GM19099 (cell line): ENCODE measurements around the gene IGFBP6.

Experiments used
- POLR2A ChIP-seq: IDR thresholded peaks from 3 replicates; pipeline ENCODE4 v1.6.1; 2011; ENCODE audit warnings: low read depth; ENCODE audit not compliant: insufficient read length; ENCODE audit errors: extremely low read depth

IGFBP6 gene

DNA sequence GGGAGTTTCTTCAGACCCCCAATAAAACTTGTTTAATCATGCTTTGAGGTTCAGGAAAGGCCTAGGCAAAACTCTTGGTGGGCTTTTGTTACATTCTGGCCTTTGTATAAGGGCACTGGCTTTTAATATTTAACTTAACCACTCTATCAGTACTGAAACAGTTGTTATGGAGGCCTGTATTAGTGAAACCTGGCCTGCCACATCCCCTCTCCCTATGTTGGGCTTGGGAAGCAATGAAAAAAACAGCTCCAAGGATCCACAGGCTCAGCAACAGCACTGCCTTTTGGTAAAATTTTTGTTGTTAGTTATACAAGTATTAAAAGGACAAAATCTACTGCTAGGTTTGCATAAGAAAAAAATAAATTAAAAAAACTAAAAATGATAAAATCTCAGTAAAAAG, 16.5 kb downstream of the IGFBP6 start:
- TF ChIP-seq POLR2A: no peak

DNA sequence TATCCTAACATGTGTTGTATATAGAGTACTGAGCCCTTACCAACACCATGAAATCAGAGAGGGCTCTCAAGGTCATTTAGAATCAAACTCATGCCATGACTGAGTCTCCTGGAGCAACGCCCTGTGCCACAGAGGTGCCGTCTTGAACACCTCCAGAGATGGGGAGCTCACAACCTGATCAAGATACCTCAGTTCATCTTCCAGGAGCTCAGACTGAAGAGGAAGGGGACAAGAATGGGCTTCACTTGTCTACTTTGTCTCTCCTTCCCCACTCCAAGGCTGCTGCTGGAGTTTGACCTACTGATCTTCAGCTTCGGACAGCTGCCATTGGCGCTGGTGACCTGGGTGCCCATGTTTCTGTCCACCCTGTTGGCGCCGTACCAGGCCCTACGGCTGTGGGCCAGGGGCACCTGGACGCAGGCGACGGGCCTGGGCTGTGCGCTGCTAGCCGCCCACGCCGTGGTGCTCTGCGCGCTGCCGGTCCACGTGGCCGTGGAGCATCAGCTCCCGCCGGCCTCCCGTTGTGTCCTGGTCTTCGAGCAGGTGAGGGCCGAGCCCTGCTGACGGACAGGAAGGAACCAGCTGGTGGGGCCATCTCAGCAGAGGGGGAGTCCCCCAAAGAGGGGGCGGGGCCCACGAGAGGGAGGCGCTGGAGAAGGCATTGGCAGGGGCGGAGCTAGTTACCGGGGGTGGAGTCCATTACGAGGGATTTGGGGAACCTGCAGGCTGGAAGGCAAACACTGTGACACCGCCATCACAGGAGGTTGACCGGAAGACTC, 17.8 kb downstream of the IGFBP6 start:
- TF ChIP-seq POLR2A: no peak

DNA sequence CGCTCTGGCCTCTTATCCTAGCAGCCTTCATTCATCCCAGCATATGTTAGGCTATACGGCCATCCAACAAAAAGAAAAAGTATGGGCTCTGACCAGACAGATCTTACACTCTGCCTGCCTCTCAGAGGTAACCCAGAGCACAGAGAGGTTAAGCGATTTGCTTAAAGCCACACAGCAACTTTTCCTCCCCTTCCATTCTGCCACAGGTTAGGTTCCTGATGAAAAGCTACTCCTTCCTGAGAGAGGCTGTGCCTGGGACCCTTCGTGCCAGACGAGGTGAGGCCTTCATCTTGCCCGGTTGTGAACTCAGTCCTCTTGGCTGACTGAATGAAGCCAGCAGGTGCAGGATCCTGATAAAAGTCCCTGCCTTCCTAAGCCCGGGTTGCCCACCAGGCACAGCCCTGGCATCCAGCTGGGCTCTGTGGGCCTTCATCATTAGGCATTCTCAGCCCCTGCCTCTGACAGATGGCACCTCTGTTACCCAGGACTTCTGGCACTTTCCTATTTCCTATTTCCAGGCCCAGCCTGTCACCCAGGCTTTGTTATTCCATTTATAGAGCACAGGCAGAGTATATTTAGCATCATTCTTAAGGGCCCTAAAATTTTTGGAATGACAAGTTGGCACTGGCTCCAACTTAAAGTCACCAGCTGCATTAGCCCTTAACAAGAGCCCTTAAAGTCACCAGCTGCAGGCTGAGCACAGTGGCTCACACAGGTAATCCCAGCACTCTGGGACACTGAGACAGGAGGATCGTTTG, 18.6 kb downstream of the IGFBP6 start:
- no peak for TF ChIP-seq POLR2A

DNA sequence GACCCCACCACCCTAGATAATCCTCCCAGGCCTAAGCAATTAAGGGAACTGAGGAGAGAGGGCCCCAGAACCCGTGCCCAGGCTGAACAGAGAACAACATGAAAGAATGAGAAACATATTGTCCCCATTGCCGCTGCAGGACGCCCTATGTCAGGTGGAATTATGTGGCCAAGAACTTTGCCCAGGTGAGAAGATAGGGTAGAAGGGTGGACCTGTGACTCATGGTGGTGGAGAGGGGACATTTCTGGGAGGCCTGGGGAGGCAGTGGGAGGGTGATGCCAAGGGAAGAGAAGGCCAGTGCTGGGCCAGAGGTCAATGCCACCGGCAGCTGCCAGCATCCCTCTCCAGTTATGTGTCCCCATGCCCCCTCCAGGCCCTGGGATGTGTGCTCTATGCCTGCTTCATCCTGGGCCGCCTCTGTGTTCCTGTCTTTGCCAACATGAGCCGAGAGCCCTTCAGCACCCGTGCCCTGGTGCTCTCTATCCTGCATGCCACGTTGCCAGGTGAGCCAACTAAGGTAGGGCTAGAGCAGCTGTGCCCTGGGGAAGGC, 21.4 kb downstream of the IGFBP6 start:
- no peak for TF ChIP-seq POLR2A

DNA sequence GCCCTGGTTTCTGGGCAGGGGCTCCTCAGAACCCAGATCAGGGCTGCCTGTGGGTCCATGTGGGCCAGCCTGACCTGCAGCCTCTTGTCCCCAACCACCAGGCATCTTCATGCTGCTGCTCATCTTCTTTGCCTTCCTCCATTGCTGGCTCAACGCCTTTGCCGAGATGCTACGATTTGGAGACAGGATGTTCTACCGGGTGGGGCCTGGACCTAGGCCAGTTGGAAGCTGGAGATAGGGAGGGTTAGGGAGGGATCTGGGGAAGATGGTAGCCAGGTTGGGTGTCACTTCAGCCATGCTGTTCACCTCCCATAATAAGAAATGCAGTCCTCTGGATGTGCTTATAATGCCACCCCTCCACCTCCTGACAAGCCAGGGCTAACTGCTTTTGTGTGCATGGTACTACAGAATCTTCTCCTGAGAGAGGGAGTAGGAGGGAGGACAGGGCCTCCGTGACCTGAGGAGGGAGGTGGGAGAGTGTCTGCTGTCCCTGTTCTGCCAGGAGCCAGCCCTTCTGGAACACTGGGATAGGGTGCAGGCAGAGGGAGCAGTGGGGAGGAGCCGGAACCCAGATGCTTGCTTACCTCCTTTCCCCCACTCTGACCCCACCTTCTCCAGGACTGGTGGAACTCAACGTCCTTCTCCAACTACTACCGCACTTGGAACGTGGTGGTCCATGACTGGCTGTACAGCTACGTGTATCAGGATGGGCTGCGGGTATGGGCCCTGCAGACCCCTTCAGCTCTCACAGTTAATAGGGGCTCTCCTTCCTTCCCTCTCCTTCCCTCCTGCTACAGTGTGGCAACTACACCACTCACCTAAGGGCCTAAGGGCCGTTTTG, 23.4 kb downstream of the IGFBP6 start:
- no peak for TF ChIP-seq POLR2A

DNA sequence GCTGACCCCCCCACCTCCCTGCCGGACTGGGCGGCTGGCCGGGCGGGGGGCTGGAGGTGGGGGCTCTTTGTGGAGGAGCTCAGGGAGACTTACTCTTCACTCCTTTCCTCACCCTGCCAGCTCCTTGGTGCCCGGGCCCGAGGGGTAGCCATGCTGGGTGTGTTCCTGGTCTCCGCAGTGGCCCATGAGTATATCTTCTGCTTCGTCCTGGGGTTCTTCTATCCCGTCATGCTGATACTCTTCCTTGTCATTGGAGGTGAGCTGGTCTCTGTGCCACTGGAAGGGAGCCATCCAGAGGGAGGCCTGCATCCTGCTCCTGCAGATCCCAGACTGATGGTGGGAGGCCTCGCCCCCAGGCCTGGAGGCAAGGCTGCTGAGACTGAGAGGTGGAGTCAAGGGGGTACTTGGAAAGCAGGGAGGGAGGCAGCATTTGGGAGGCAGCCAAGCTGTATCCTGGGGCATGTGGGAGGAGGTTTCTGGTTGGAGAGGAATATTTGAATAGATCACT, 25.5 kb downstream of the IGFBP6 start:
- no peak for TF ChIP-seq POLR2A

DNA sequence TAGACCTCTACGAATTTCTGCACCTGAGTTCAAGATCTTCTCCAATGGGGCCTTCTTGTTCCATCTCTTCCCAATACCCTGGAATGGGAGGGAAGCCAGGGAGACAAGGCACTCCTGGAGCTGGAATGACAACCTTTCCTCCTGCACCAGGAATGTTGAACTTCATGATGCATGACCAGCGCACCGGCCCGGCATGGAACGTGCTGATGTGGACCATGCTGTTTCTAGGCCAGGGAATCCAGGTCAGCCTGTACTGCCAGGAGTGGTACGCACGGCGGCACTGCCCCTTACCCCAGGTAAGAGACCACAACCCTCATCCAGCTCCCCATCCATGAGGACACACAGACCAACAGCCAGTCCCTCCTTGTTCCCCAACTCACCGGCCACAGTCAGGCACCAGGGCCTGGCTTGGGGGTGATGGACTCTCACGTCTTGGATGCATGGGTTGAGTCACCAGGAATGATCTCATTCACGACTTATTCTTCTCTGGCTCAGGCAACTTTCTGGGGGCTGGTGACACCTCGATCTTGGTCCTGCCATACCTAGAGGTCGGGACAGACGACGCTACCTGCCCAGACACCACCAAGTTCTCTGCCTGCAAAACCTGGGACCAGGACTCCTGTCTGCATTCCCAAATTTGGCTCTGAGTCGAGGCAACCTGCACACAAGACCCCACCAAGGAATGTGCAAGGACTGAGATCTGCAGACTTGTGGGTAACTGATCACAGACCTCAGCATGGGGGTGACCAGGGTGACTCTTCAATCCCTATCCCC, 26.3 kb downstream of the IGFBP6 start:
- TF ChIP-seq POLR2A: no peak

DNA sequence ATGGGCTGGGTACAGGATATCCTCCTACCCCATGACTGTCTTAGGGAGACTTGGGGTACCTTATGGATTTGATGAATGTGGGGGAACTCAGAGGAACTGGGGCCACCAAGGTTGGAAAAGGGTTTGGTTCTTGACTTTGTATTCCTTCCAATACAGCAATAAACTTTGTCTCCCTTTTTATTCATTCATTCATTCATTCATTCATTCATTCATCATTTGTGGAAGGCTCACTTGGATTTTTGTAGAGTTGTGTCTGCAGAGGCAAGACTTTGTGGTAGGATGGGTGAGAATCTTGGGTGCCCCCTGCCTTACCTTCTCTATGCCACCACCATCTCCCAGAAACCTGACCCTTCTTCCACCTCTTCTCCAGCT, 26.9 kb downstream of the IGFBP6 start:
- TF ChIP-seq POLR2A: no peak

DNA sequence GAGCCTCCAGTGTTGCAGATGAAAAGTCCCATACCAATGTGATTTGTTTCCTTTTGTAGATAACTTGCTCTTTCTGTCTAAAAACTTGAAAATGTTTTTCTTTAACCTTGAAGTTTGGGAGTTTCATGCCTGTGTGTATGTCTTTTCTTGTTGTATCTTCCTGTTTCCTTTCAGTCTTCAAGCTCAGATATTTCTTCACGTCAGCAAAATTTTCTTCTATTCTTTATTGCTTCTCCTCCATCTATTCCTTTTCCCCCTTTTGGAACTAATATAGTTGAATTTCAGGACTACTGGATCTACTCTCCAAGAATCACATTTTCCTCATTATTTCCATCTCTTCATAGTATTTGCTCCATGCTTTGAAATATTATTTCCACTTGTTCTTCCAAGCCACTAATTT, 29.7 kb downstream of the IGFBP6 start:
- TF ChIP-seq POLR2A: no peak

DNA sequence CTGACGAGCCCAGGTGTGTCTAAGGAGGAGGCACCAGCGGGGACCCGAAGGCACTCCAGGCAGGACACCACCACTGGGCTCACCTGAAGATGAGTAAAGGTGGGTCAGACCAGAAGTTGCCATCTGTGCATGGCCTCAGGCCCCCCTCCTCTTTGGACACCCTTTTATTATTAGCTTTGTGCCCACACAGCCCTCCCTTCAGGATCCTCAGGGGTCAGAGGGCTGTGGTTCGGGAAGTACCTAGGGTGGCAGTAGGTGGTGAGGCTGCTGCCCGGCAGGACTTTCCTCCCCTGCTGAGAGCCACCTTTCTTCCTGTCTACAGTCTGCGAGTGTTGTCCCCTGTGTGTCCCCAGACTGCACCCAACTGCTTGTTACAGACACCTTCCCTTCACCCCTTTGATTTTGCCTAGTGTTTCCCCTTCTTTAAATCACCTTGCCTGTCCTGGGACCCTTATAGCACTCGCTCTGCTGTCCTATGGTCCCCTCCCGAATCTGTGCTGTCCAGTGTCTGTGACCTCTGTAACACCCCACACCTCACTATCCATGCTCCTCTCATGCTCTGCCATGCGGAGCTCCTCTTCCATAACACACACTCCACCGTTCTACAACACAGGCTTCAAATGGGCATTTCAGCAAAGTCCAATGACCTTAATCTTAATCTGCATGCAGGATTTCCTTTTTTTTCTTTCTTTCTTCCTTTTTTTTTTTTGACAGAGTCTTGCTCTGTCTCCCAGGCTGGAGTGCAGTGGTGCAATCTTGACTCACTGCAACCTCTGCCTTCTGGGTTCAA, 31.5 kb downstream of the IGFBP6 start:
- no peak for TF ChIP-seq POLR2A

DNA sequence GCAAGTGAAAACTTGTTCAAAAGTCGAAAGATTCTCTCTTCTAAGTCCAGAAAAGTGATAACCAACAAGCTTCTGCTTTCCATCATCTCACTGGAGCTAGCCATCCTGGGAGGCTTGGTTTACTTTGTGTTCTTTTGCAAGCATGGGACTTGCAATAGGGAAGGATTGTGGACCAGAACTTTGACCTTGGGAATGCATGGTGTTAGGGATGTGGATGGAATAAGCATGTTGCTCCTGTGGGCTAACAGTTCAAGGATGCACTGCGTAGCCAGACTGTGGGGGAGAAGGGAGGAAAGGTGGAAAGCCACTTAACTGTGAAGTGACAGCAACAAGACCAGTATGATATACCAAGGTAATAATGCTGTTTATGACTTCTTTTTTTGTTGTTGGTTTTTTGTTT, 34.4 kb downstream of the IGFBP6 start:
- no peak for TF ChIP-seq POLR2A

DNA sequence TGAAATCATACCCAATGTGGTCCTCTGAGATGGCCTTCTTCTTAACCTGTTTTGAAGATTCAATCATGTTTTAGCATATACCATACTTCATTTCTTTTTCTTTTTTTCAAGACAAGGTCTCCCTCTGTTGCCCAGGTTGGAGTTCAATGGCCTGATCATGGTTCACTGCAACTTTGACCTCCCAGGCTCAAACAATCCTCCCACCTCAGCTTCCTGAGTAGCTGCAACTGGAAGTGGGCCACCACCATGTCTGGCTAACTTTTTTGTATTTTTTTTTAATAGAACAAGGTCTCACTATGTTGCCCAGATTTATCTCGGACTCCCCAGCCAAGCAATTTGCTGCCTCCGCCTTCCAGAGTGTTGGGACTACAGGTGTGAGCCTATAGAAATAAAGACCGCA, 36.3 kb downstream of the IGFBP6 start:
- TF ChIP-seq POLR2A: no peak

DNA sequence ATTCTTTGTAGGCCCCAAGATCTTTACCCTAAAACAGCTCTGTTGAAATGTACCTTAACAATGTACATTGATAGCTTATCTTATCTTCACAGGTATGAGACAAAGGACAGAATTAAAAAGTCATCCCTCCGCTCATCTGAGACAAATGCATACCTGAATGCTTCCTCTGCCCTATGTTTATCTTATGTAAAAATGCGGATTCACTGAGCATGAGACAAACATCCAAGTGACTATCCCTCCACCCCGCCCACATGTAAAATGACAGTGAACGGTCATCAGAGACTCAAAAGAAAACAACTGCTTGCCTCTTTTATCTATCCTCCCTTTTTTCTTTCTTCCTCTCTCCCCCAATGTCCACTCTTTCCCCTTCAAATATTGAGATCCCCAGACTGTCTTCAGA, 45.9 kb downstream of the IGFBP6 start:
- no peak for TF ChIP-seq POLR2A
